Hepatocyte (in vitro differentiated cells): ENCODE results near the gene NR2E1. TPM values are rescaled to one million over a fixed set of nuclear protein-coding genes. Genes with fewer than 3 reads are reported as not detected.

Experiments
- DNase-seq: peaks from one replicate; pipeline ENCODE4 v3.0.0-alpha.2; 2016; ENCODE audit warnings: low spot score
- H2AFZ ChIP-seq: fragments of 200-600 bp; sonication (generic); 2 replicates; pipeline ENCODE4 v1.6.0; 2016; ENCODE audit warnings: antibody characterized with exemption, mild to moderate bottlenecking
- H3K27ac ChIP-seq: fragments of 200-600 bp; sonication (generic); 2 replicates; pipeline ENCODE4 v1.5.1; 2016; ENCODE audit warnings: mild to moderate bottlenecking
- H3K27me3 ChIP-seq: fragments of 200-600 bp; sonication (generic); 2 replicates; pipeline ENCODE4 v1.6.1; 2016
- H3K36me3 ChIP-seq: fragments of 200-600 bp; sonication (generic); replicated peaks from 2 replicates; pipeline ENCODE4 v1.5.1; 2016; ENCODE audit warnings: low read depth; ENCODE audit not compliant: insufficient read depth
- H3K4me1 ChIP-seq: fragments of 200-600 bp; sonication (generic); 2 replicates; pipeline ENCODE4 v1.5.1; 2016; ENCODE audit warnings: mild to moderate bottlenecking, moderate library complexity; ENCODE audit not compliant: insufficient read depth
- H3K4me2 ChIP-seq: fragments of 200-600 bp; sonication (generic); 2 replicates; pipeline ENCODE4 v1.6.0; 2016
- H3K4me3 ChIP-seq: fragments of 200-600 bp; sonication (generic); 2 replicates; pipeline ENCODE4 v1.5.1; 2016; ENCODE audit warnings: mild to moderate bottlenecking
- H3K79me2 ChIP-seq: fragments of 200-600 bp; sonication (generic); 2 replicates; pipeline ENCODE4 v1.6.0; 2017; ENCODE audit warnings: mild to moderate bottlenecking
- H3K9me2 ChIP-seq: fragments of 200-600 bp; sonication (generic); replicated peaks from 2 replicates; pipeline ENCODE4 v1.6.0; 2017; ENCODE audit warnings: mild to moderate bottlenecking; ENCODE audit not compliant: insufficient read depth
- H3K9me3 ChIP-seq: fragments of 200-600 bp; sonication (generic); 2 replicates; pipeline ENCODE4 v1.5.1; 2016; ENCODE audit warnings: low read depth, mild to moderate bottlenecking
- H4K20me1 ChIP-seq: fragments of 200-600 bp; sonication (generic); 2 replicates; pipeline ENCODE4 v1.6.0; 2016; ENCODE audit warnings: mild to moderate bottlenecking; ENCODE audit not compliant: insufficient read depth, poor library complexity, severe bottlenecking
- CTCF ChIP-seq: fragments of 200-600 bp; sonication (generic); IDR thresholded peaks from 2 replicates; pipeline ENCODE4 v1.5.1; 2016; ENCODE audit warnings: antibody characterized with exemption, mild to moderate bottlenecking; ENCODE audit not compliant: poor library complexity
- EZH2 ChIP-seq: fragments of 200-600 bp; sonication (generic); IDR thresholded peaks from 2 replicates; pipeline ENCODE4 v1.6.1; 2016; ENCODE audit warnings: antibody characterized with exemption, mild to moderate bottlenecking, borderline replicate concordance
- EZH2phosphoT487 ChIP-seq: fragments of 200-600 bp; sonication (generic); IDR thresholded peaks from one replicate; pipeline ENCODE4 v1.6.1; 2018; ENCODE audit warnings: antibody characterized with exemption, mild to moderate bottlenecking, low read depth, moderate library complexity; ENCODE audit not compliant: unreplicated experiment, severe bottlenecking
- WGBS: methylation state at CpG from one replicate; pipeline ENCODE4 v1.1.6; 2016; ENCODE audit warnings: low lambda C conversion rate; ENCODE audit errors: missing lambda C conversion rate; 5-methylcytosine and 5-hydroxymethylcytosine counted together
- polyA plus RNA-seq: library from polyadenylated mRNA; unstranded; fragments of >200 nt; fragmentation: Nextera tagmentation; extraction: Ambion mirVana; gene quantifications from 2 replicates; pipeline ENCODE4 v1.2.1, GENCODE V29; 2016
- total RNA-seq: library from RNA; depleted of rRNA; stranded (reverse); fragments of >200 nt; gene quantifications from 2 replicates; pipeline ENCODE4 v1.2.3, GENCODE V29; 2014

Gene NR2E1
- total and polyA plus RNA-seq, 2 experiments from 2014 or later, result not detected

GRCh38 chr6:108207013-108207412 is 41.2 kb downstream of the NR2E1 start:
- 89% methylated on average over 4 of the region's 4 CpGs for WGBS
- H4K20me1 ChIP-seq, result no peaks in the 10 kb centered on the region
- no peaks in the 10 kb centered on the region for H3K27me3 ChIP-seq

DNA sequence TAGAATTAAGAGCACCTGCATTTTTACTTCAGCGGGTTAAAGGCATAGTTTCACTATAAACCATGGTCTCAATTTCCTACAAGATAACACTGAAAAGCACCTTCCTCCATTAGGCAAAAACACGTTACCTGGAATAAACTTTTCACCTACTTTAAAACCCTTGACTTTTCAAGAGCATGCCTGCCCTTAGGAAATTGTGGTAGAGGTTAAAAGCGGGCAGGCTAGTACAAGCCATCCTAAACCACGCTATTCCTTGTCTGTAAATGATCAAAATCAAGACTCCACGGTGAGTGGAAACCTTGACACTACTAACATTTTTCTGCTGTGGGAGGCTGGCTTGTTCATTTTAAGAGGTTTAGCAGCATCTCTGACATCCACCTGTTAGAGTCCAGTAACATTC is 43.9 kb downstream of the NR2E1 start:
- Histone ChIP-seq H2AFZ (no peak overlapping the region), H3K36me3 (no peaks in the 10 kb centered on the region), H3K27me3 (no peaks in the 10 kb centered on the region), H3K9me2 (no peaks in the 10 kb centered on the region), H3K4me3 (no peak overlapping the region), H4K20me1 (peaks cover 3% of the 10 kb centered on the region), H3K79me2 (peaks cover 4% of the 10 kb centered on the region), H3K9me3 (no peaks in the 10 kb centered on the region), H3K4me1 (no peaks in the 10 kb centered on the region), H3K4me2 (no peak overlapping the region), H3K27ac (no peak overlapping the region)
- TF ChIP-seq EZH2phosphoT487 (no peak), CTCF (no peak), EZH2 (no peak)
- 88% methylated on average over 5 of the region's 5 CpGs for WGBS
- DNase-seq, result no peak

More at GRCh38 chr6:108207013-108207412, 41.2 kb downstream of the NR2E1 start:
- TF ChIP-seq CTCF, result no peak
- no peak for TF ChIP-seq EZH2
- DNase-seq, result no peak
- Histone ChIP-seq H2AFZ (no peak overlapping the region), H3K4me3 (no peak overlapping the region), H3K9me3 (no peaks in the 10 kb centered on the region), H3K4me1 (no peaks in the 10 kb centered on the region), H3K36me3 (no peaks in the 10 kb centered on the region), H3K9me2 (no peaks in the 10 kb centered on the region), H3K27ac (no peak overlapping the region), H3K79me2 (no peaks in the 10 kb centered on the region), H3K4me2 (no peak overlapping the region)

- DNase-seq, result no peak
- no peak for TF ChIP-seq EZH2
- no peak for TF ChIP-seq CTCF
- TF ChIP-seq EZH2phosphoT487, result no peak
- Histone ChIP-seq H3K9me3 (no peaks in the 10 kb centered on the region), H4K20me1 (peaks cover 3% of the 10 kb centered on the region), H3K36me3 (no peaks in the 10 kb centered on the region), H3K79me2 (peaks cover 6% of the 10 kb centered on the region), H3K9me2 (no peaks in the 10 kb centered on the region), H3K4me1 (no peaks in the 10 kb centered on the region), H3K27me3 (no peaks in the 10 kb centered on the region), H3K4me3 (no peak overlapping the region), H2AFZ (no peak overlapping the region), H3K4me2 (no peak overlapping the region), H3K27ac (no peak overlapping the region)
- 94% methylated on average over 2 of the region's 2 CpGs for WGBS
Observed at GRCh38 chr6:108210556-108210955, 44.7 kb downstream of the NR2E1 start.

GRCh38 chr6:108211671-108212070 is 45.8 kb downstream of the NR2E1 start:
- Histone ChIP-seq H3K9me3 (no peaks in the 10 kb centered on the region), H3K36me3 (no peaks in the 10 kb centered on the region), H3K9me2 (no peaks in the 10 kb centered on the region), H2AFZ (no peak overlapping the region), H3K4me1 (no peaks in the 10 kb centered on the region), H4K20me1 (peaks cover 12% of the 10 kb centered on the region), H3K79me2 (peaks cover 18% of the 10 kb centered on the region), H3K27ac (no peak overlapping the region), H3K4me2 (no peak overlapping the region), H3K4me3 (no peak overlapping the region), H3K27me3 (no peaks in the 10 kb centered on the region)
- WGBS, result 75% methylated on average over 2 of the region's 2 CpGs
- TF ChIP-seq EZH2, result no peak
- TF ChIP-seq EZH2phosphoT487, result no peak
- TF ChIP-seq CTCF, result no peak
- no peak for DNase-seq
